GM12878 (cell line): ENCODE data around the gene ISG15.

Experiments used
- CBX5 ChIP-seq: sonication (generic); IDR thresholded peaks from 2 replicates; pipeline ENCODE4 v1.6.1; 2016; ENCODE audit warnings: low read depth, moderate library complexity, mild to moderate bottlenecking, inconsistent platforms
- CTCF ChIP-seq, 3 experiments: IDR thresholded peaks in 2 of 3; conservative IDR thresholded peaks in 1 of 3; 2 replicates each; pipeline ENCODE4 v1.5.1; 2011; ENCODE audit warnings: low read depth in 3 of 3, low read length in 3 of 3, mild to moderate bottlenecking in 3 of 3, control low read depth in 2 of 3, moderate library complexity in 2 of 3, inconsistent platforms in 1 of 3, mixed read lengths in 1 of 3; ENCODE audit not compliant: control insufficient read depth in 2 of 3, insufficient read depth in 1 of 3; ENCODE audit errors: extremely low read depth in 1 of 3
- EED ChIP-seq: sonication (generic); IDR thresholded peaks from 2 replicates; pipeline ENCODE4 v1.6.1; 2016; ENCODE audit warnings: antibody characterized with exemption, low read depth
- EZH2 ChIP-seq: IDR thresholded peaks from 2 replicates; pipeline ENCODE4 v1.6.1; 2012; ENCODE audit warnings: low read depth, mild to moderate bottlenecking, control low read depth, inconsistent platforms, low read length, borderline replicate concordance; ENCODE audit not compliant: control insufficient read depth
- GABPA ChIP-seq: IDR thresholded peaks from 2 replicates; pipeline ENCODE4 v1.6.1; 2014; ENCODE audit warnings: antibody characterized with exemption, low read depth, mild to moderate bottlenecking, inconsistent platforms
- IRF5 ChIP-seq: fragments of 450-650 bp; IDR thresholded peaks from 2 replicates; pipeline ENCODE4 v1.6.1; 2017; ENCODE audit warnings: borderline replicate concordance
- MAX ChIP-seq: IDR thresholded peaks from 2 replicates; pipeline ENCODE4 v1.6.1; 2012; ENCODE audit warnings: low read depth, low read length, improper control_type of control experiment
- MTA2 ChIP-seq: fragments of 450-650 bp; IDR thresholded peaks from 2 replicates; pipeline ENCODE4 v1.6.1; 2016; ENCODE audit warnings: low read depth, mild to moderate bottlenecking, moderate library complexity
- MTA3 ChIP-seq: IDR thresholded peaks from 2 replicates; pipeline ENCODE4 v1.6.1; 2012; ENCODE audit warnings: low read length, inconsistent platforms, borderline replicate concordance
- SIN3A ChIP-seq: IDR thresholded peaks from 2 replicates; pipeline ENCODE4 v1.6.1; 2012; ENCODE audit warnings: low read depth, low read length, improper control_type of control experiment
- SP1 ChIP-seq: IDR thresholded peaks from one replicate; pipeline ENCODE4 v1.6.1; 2011; ENCODE audit warnings: low read depth, low read length
- YY1 ChIP-seq: IDR thresholded peaks from 2 replicates; pipeline ENCODE4 v1.6.1; 2011; ENCODE audit warnings: low read depth, mild to moderate bottlenecking, low read length
- ZBTB4 ChIP-seq: fragments of 450-650 bp; formaldehyde crosslinking; IDR thresholded peaks from 2 replicates; pipeline ENCODE4 v1.4.0; 2022; ENCODE audit warnings: mild to moderate bottlenecking, moderate library complexity
- ZNF24 ChIP-seq: fragments of 450-650 bp; IDR thresholded peaks from 2 replicates; pipeline ENCODE4 v1.6.1; 2017; ENCODE audit warnings: antibody characterized with exemption, mild to moderate bottlenecking

- TF ChIP-seq CTCF (IDR thresholded peaks at IDR 0.05 in 2 of 3, conservative IDR thresholded peaks at IDR 0.05 in 1 of 3; ENCODE audit: control insufficient read depth in 2 of 3, extremely low read depth in 1 of 3, insufficient read depth in 1 of 3, low read depth in 3 of 3, low read length in 3 of 3) (no peak), SP1 (no peak), SIN3A (no peak), EZH2 (no peak), CBX5 (no peak), MAX (no peak), ZBTB4 (CRISPR knock-in tag) (no peak), GABPA (no peak), IRF5 (no peak), MTA3 (no peak), ZNF24 (no peak), MTA2 (no peak), EED (no peak), YY1 (no peak)
Observed at GRCh38 chr1:980137-980571, 33.1 kb upstream of the ISG15 start.
